ENCODE measurements around the gene MAML3. TPM values are rescaled to one million over a fixed set of nuclear protein-coding genes. Genes with fewer than 3 reads are reported as not detected.
"Not testable (repeated sequence)": the region's sequence is repeated elsewhere in the genome, so short reads cannot be mapped to it uniquely, and the experiment has no call there.

MAML3 gene
- total RNA-seq, 2 donors from 2014 or later, result 11.8 to 14.6 TPM

DNA sequence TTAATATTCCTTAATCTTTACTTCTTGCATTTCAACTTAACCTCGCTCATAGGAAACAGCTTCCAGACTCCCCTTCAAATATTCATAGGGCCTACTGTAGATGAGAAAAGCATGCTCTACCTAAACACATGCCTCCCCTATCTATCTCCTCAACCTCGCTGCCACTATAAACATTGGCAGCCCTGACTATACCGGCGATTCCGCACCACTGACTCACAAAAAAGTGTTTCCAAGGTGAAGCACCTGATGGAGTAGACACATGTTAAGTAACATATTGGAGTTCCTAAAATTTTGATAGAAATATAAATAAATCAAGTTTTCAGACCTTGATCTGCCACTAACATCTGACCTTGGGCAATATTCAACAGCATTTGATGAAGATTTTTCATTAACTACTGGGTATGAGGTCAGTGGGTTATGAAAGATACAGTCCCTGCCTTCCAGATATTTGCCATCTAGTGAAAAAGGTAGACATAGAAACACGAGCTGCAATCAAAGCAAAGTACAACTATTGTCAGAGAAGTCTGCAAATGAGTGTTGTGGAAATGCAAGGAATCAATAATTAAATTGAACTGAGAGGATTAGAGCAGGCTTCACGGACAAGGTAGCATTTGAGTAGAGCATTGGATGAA is 184.2 kb downstream of the MAML3 start:
- intact Hi-C loops (cut with DNase I, micrococcal nuclease), result no loop called here
- no peak for DNase-seq
- no peak for ATAC-seq

GRCh38 chr4:139968831-139969230 is 185.2 kb downstream of the MAML3 start:
- ATAC-seq (no peak), DNase-seq (no peak)
- intact Hi-C loops (cut with DNase I, micrococcal nuclease), result no loop called here

DNA sequence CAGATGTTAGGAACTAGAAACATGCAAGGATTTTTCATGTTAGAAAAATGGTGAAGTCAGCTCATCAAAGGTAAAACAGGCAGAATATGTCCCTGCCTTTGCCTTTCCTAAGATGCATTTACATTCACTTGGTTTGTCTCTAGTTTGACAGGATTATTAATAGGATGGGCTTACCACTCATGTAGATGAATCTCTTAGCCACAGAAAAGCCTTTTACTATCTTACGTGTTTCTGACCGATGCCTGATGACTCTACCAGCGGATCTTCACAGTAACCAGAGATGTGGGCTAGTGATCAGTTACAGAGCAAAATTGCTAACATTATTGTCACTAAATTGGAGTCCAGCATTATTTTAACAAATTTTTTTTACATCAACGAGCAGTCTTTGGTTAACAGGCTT is 187.6 kb downstream of the MAML3 start:
- no peak for DNase-seq
- intact Hi-C loops (cut with DNase I, micrococcal nuclease), result no loop called here
- ATAC-seq, result no peak

DNA sequence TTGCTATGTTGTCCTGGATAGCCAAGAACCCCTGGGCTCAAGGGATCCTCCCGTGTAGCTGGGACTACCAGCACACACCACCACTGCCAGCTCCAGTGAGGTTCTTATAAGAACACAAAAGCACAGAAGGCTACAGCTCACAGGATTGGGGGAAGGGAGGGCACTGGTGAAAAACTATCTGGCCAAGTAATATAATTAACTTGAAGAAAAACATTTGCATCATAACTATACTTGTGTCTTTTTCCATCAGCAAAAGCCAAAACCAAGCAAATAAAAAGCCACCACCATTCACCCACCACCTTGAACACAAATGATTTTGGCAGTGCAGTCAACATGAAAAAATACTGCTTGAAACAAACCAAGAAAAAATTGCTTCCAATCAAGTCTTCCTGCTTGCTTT is 188.2 kb downstream of the MAML3 start:
- DNase-seq (no peak), ATAC-seq (no peak)
- intact Hi-C loops (cut with DNase I, micrococcal nuclease), result no loop called here

DNA sequence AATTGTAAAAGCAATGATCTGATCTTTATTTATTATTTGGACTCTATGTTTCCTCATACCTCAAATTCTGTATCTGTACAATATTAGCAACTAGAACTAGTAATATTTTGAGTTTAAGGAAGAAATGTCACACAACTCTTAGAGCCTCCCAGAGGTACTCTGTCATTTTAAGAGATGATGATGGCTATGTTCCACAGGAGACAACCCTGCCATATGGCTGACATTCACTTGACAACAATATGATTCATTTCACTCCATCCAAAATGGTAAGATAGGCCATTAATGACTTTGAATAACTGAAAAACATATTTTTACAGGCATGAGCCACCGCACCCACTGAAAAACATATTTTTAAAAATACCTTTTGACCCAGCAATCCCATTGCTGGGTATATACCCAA is 190.3 kb downstream of the MAML3 start:
- DNase-seq, result no peak
- ATAC-seq, result no peak
- intact Hi-C loops (cut with DNase I, micrococcal nuclease), result no loop called here

GRCh38 chr4:139962130-139962684 is 191.8 kb downstream of the MAML3 start:
- ATAC-seq (no peak), DNase-seq (no peak)
- intact Hi-C loops (cut with DNase I, micrococcal nuclease), result no loop called here

DNA sequence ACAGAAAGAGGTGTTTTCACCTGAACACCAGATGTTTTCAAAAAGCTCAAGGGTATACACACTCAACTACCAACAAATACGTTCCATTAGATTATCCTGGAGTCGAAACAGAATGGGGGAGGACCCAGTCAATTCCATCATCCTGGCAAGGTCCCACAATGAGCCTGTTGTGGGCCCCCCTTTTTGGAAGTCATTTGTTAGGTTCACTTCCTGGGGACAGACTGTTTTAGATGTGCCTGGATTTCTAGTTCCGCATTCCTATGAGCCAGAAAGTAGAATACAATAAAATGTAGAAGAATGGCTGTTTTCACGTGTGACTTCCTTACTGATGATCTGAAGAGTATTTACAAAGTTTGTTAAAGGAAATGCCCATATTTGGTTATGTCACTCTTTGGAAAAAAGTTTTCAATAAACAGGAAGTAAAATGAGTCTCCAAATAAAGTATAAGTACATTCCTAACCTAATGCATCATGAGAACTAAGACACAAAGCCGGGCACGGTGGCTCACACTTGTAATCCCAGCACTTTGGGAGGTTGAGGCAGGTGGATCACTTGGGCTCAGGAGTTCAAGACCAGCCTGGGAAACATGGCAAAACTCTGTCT is 192.5 kb downstream of the MAML3 start:
- DNase-seq, result no peak
- intact Hi-C loops (cut with DNase I, micrococcal nuclease), result no loop called here
- no peak for ATAC-seq

- intact Hi-C loops (cut with DNase I, micrococcal nuclease), result no loop called here
- no peak for ATAC-seq
- DNase-seq, result no peak
These were observed 194.6 kb downstream of the MAML3 start for GRCh38 chr4:139959396-139959795.

DNA sequence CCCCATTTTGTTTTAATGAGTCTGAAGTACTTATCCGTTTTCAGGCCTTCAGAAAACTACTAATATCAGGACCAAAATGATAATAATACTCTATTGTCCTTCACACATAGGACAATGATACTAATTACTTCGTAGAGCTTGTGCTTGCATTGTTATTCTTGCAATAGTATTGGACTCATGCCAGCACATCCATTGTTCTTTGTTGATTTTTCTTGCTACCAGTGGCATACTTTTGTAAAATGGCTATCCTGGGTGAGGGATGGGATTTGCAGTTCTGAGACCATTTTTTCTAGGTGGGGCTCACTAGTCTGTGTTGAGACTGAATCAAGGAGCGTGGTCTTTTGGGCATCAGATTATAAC is 195.3 kb downstream of the MAML3 start:
- ATAC-seq (no peak), DNase-seq (no peak)
- intact Hi-C loops (cut with DNase I, micrococcal nuclease), result no loop called here

DNA sequence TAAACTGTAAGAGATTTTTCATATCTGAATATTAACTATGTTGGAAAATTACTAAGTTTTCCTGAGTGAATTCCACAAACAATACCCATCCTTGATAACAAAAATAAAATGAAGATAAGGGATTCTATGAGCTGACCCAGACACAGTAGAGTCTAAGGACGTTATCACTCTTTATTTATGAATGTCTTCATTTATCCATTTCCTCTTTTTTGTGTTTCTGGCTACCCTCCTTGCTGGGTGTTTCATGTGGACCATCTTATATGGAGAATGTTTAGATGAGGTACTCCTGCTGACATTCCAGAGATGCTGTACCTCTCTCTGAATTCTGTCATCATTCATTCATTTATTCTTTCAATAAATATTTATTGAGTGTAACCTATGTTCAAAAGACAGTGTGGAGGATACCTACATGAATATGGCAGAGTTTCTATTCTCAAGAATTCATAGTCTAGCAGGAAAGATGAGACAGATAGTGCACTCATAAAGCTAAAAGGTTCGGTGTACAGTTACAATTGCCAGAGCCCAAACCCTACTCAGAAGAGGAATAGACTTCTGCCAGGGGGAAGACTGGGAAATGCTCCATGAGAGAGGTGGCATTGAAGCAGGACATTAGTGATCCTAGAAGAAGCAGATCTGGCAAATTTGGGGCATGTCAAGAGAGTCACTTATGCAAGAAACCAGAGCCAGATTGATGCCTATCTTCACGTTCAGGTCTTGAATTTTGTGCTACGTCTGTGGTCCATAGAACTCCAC is 195.8 kb downstream of the MAML3 start:
- intact Hi-C loops (cut with DNase I, micrococcal nuclease), result no loop called here
- DNase-seq (no peak), ATAC-seq (no peak)

DNA sequence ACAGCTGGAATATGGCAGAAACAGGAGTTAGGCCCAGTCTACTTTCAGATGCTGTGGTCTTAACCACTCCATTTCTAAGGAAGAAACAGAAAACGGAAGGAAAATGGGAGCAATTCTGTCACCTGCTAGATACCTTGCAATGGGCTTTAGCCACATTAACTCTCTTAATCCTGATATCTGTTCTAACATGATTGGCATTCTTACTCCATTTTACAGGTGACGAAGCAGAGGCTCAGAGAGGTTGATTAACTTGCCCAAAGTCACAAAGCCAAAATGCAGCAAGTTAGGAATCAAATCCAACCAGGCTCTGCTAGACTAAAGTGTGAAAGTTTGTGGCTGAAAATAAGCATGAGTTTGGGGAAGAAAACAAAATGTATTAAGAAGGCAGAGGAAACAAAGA is 196.9 kb downstream of the MAML3 start:
- ATAC-seq (no peak), DNase-seq (no peak)
- intact Hi-C loops (cut with DNase I, micrococcal nuclease), result no loop called here

GRCh38 chr4:139956507-139957017 is 197.4 kb downstream of the MAML3 start:
- no peak for ATAC-seq
- intact Hi-C loops (cut with DNase I, micrococcal nuclease), result no loop called here
- no peak for DNase-seq

DNA sequence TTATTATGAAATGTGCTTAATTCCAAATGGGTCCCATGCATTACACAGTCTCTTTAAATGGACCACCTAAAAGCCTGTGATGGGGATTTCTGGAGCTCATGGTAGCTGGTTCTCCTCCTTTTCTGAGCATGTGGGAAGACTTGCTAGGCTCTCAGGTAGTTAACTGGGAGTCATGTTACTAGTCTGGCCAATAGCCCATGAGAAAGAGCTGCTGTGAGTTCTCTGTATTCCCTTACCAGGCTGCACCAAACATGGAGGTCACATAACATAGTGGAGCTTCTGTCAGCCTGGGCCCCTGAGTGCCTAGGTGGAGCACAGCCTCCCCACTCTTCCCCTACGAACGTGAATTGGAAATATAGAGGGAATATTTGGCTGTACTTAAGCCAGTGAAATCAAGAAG is 198.4 kb downstream of the MAML3 start:
- ATAC-seq, result no peak
- intact Hi-C loops (cut with DNase I, micrococcal nuclease), result no loop called here
- no peak for DNase-seq

GRCh38 chr4:139954512-139954911 is 199.5 kb downstream of the MAML3 start:
- intact Hi-C loops (cut with DNase I, micrococcal nuclease), result no loop called here
- ATAC-seq (no peak), DNase-seq (no peak)

DNA sequence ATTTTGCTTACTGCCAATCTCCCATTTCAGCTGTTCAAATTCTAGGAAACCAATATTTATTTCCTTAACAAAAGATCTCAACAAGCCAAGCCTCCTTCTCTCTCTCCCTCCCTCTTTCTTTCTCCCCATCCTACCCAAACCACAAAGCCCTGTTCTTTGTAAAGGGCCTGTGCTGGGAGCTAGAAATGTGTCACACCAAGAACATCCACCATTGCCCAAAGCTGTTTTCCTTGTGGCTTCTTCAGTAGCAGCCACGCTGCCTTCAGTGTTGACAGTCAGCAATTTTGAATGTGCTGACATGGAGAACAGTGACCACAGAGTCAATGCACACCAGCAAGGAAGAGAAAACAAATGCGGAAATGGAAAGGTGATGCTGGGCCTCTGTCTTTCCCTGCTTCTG is 203.0 kb downstream of the MAML3 start:
- intact Hi-C loops (cut with DNase I, micrococcal nuclease), result no loop called here
- no peak for DNase-seq
- no peak for ATAC-seq

- DNase-seq (no peak), ATAC-seq (no peak)
- intact Hi-C loops (cut with DNase I, micrococcal nuclease), result no loop called here
These were observed 203.4 kb downstream of the MAML3 start for GRCh38 chr4:139950568-139950967.

- DNase-seq; intact Hi-C loops (cut with DNase I, micrococcal nuclease); ATAC-seq: not testable (repeated sequence)
These were observed 209.1 kb downstream of the MAML3 start for GRCh38 chr4:139944916-139945315.

DNA sequence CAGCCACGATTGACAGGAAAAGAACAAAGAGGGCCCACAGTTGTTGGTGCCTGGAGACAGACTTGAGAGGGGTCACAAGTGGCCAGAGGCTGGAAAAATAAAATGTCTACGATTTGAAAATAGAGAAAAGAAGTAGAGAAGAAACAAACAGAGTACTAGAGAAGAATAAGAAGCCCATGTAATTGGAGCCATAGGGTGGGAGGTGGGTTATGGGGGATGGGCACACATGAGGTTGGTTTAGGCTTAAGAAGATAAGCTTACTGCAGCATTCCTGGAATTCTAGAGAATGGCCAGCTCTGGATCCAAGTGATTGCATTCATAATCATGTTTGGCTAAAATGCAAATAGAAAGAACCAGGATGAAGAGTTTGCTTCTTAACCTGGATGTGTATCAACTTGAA is 210.7 kb downstream of the MAML3 start:
- no peak for ATAC-seq
- no peak for DNase-seq
- intact Hi-C loops (cut with DNase I, micrococcal nuclease), result no loop called here

GRCh38 chr4:139942241-139942640 is 211.7 kb downstream of the MAML3 start:
- ATAC-seq (no peak), DNase-seq (no peak)

DNA sequence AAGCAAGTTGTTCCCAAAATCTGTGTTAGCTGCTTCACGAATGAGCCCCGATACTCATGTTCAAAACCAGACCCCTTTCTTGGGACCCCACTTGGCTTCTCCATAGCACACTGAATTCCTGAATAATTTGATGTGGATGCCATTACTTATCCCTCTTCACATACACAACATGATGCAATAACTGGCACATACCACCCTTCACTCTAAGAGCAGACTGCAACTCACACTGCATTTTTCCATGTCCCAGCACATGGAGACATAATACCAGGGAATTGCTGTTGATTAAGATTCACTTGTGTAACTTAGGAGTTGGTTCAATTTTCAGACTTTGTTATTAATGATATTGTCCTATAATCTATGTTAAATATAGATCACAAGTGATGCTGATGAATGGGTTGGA is 213.4 kb downstream of the MAML3 start:
- intact Hi-C loops (cut with DNase I, micrococcal nuclease), result no loop called here
- DNase-seq (no peak), ATAC-seq (no peak)

More at GRCh38 chr4:139942241-139942640, 211.7 kb downstream of the MAML3 start:
- intact Hi-C loops (cut with DNase I, micrococcal nuclease), result no loop called here
